Measurements from ENCODE around the gene TMEM45B.
"Not testable (repeated sequence)": the region's sequence is repeated elsewhere in the genome, so short reads cannot be mapped to it uniquely, and the experiment has no call there.

Gene TMEM45B

GRCh38 chr11:129813231-129813791 is 2.3 kb upstream of the TMEM45B start:
- DNase-seq = no peak

GRCh38 chr11:129814244-129815014 is 1.2 kb upstream of the TMEM45B start:
- peak; percentile 69 for DNase-seq

- DNase-seq = no peak
These were observed 1.9 kb downstream of the TMEM45B start for GRCh38 chr11:129817534-129818051.

- DNase-seq = not testable (repeated sequence)
These were observed 2.6 kb downstream of the TMEM45B start for GRCh38 chr11:129818236-129818635.

GRCh38 chr11:129819237-129819636 is 3.6 kb downstream of the TMEM45B start:
- no peak for DNase-seq

- not testable (repeated sequence) for DNase-seq
These were observed 4.6 kb downstream of the TMEM45B start for GRCh38 chr11:129820228-129820627.

- DNase-seq = not testable (repeated sequence)
These were observed 7.6 kb downstream of the TMEM45B start for GRCh38 chr11:129823281-129823680.

GRCh38 chr11:129823799-129824198 is 8.2 kb downstream of the TMEM45B start:
- not testable (repeated sequence) for DNase-seq

GRCh38 chr11:129825380-129825779 is 9.7 kb downstream of the TMEM45B start:
- DNase-seq = no peak

GRCh38 chr11:129828301-129828836 is 12.7 kb downstream of the TMEM45B start:
- no peak for DNase-seq

- DNase-seq = not testable (repeated sequence)
These were observed 13.8 kb downstream of the TMEM45B start for GRCh38 chr11:129829497-129829896.

- DNase-seq = not testable (repeated sequence)
These were observed 15.6 kb downstream of the TMEM45B start for GRCh38 chr11:129831227-129831626.

GRCh38 chr11:129833260-129833659 is 17.6 kb downstream of the TMEM45B start:
- not testable (repeated sequence) for DNase-seq

- not testable (repeated sequence) for DNase-seq
These were observed 20.8 kb downstream of the TMEM45B start for GRCh38 chr11:129836423-129836891.

GRCh38 chr11:129836979-129837378 is 21.3 kb downstream of the TMEM45B start:
- no peak for DNase-seq

GRCh38 chr11:129840236-129840635 is 24.6 kb downstream of the TMEM45B start:
- DNase-seq = no peak

- DNase-seq = no peak
These were observed 26.5 kb downstream of the TMEM45B start for GRCh38 chr11:129842138-129842537.

GRCh38 chr11:129846508-129847335 is 31.1 kb downstream of the TMEM45B start:
- DNase-seq = no peak

GRCh38 chr11:129847361-129847760 is 31.7 kb downstream of the TMEM45B start:
- DNase-seq = not testable (repeated sequence)

GRCh38 chr11:129849447-129850130 is 33.9 kb downstream of the TMEM45B start:
- no peak for DNase-seq

GRCh38 chr11:129852125-129852740 is 36.6 kb downstream of the TMEM45B start:
- DNase-seq = no peak

Measured in stimulated activated CD4-positive, alpha-beta T cell treated with anti-CD3 and anti-CD28 coated beads, Interleukin-12 subunit alpha, Interleukin-12 subunit beta, amount 100 ng/mL, for 4 hours (primary cell).